Keratinocyte (primary cell): ENCODE results near the gene PTPRF. TPM values are rescaled to one million over a fixed set of nuclear protein-coding genes. Genes with fewer than 3 reads are reported as not detected.

Experiments
- DNase-seq: peaks from one replicate; pipeline ENCODE4 v3.0.0-alpha.2; 2011; ENCODE audit warnings: low read depth, missing footprints, low spot score
- FAIRE-seq: peaks from 2 replicates; lab custom pipeline; 2011; peaks lifted over from hg19 to GRCh38; lab: Jason Lieb, UNC
- H2AFZ ChIP-seq: 2 replicates; pipeline ENCODE4 v1.6.0; 2012; ENCODE audit warnings: low read length, control low read depth, inconsistent platforms; ENCODE audit not compliant: control insufficient read depth
- H3K27ac ChIP-seq: 2 replicates; pipeline ENCODE4 v1.5.1; 2011; ENCODE audit warnings: low read length; ENCODE audit not compliant: control insufficient read depth, insufficient read depth
- H3K27me3 ChIP-seq: 3 replicates; pipeline ENCODE4 v1.6.0; 2011; ENCODE audit warnings: low read length; ENCODE audit not compliant: control insufficient read depth, insufficient read depth; ENCODE audit errors: extremely low read depth
- H3K36me3 ChIP-seq, 2 experiments: 2 replicates in 1 of 2; 3 replicates in 1 of 2; pipeline ENCODE4 v1.5.1; 2011; ENCODE audit warnings: low read length in 2 of 2, mild to moderate bottlenecking in 1 of 2; ENCODE audit not compliant: control insufficient read depth in 2 of 2, insufficient read depth in 2 of 2; ENCODE audit errors: extremely low read depth in 1 of 2
- H3K4me1 ChIP-seq: 3 replicates; pipeline ENCODE4 v1.5.1; 2011; ENCODE audit warnings: low read length; ENCODE audit not compliant: control insufficient read depth, insufficient read depth; ENCODE audit errors: extremely low read depth
- H3K4me2 ChIP-seq: 3 replicates; pipeline ENCODE4 v1.6.0; 2011; ENCODE audit warnings: low read depth, low read length; ENCODE audit not compliant: control insufficient read depth, insufficient read depth; ENCODE audit errors: extremely low read depth
- H3K4me3 ChIP-seq, 3 experiments: fragments of 200-600 bp in 1 of 3; sonication (generic) in 1 of 3; 2 replicates in 2 of 3; 3 replicates in 1 of 3; pipeline ENCODE4 v1.5.1; 2011 to 2016; ENCODE audit warnings: low read length in 3 of 3, mild to moderate bottlenecking in 3 of 3, control low read depth in 2 of 3, inconsistent platforms in 1 of 3, low read depth in 1 of 3, mixed read lengths in 1 of 3, mixed run types in 1 of 3, moderate library complexity in 1 of 3; ENCODE audit not compliant: control insufficient read depth in 2 of 3, insufficient read depth in 2 of 3; ENCODE audit errors: extremely low read depth in 1 of 3
- H3K79me2 ChIP-seq: 2 replicates; pipeline ENCODE4 v1.6.0; 2012; ENCODE audit warnings: low read length; ENCODE audit not compliant: control insufficient read depth, insufficient read depth
- H3K9ac ChIP-seq: 3 replicates; pipeline ENCODE4 v1.6.0; 2011; ENCODE audit warnings: low read length; ENCODE audit not compliant: control insufficient read depth, insufficient read depth; ENCODE audit errors: extremely low read depth
- H3K9me1 ChIP-seq: 3 replicates; pipeline ENCODE4 v1.6.0; 2011; ENCODE audit warnings: low read length; ENCODE audit not compliant: control insufficient read depth, insufficient read depth; ENCODE audit errors: extremely low read depth
- H3K9me3 ChIP-seq: 2 replicates; pipeline ENCODE4 v1.5.1; 2012; ENCODE audit warnings: low read depth, low read length; ENCODE audit not compliant: control insufficient read depth
- H4K20me1 ChIP-seq: 3 replicates; pipeline ENCODE4 v1.6.0; 2011; ENCODE audit warnings: low read length; ENCODE audit not compliant: control insufficient read depth, insufficient read depth; ENCODE audit errors: extremely low read depth
- EZH2 ChIP-seq: IDR thresholded peaks from one replicate; pipeline ENCODE4 v1.6.1; 2012; ENCODE audit warnings: inconsistent platforms, mild to moderate bottlenecking, low read length, moderate library complexity
- dilution Hi-C: fragments of 300-500 bp; cut with MboI; formaldehyde crosslinking; loops from one replicate; pipeline ENCODE4 v1.7.0; 2020; ENCODE audit warnings: low sequenced_read_pairs; ENCODE audit not compliant: extremely low pct_ligation_motif_present
- polyA plus RNA-seq, 5 experiments: library from polyadenylated mRNA; depleted of rRNA in 3 of 5; stranded (reverse) in 3 of 5; stranded (forward) in 1 of 5; unstranded in 1 of 5; fragments of >200 nt; gene quantifications; 1 replicate in 1 of 5; 2 replicates in 3 of 5; 3 replicates in 1 of 5; pipeline versions ENCODE4 v1.2.1 to v1.2.3, GENCODE V29; 2011 to 2012; ENCODE audit warnings: missing spikeins in 2 of 5, low read depth in 1 of 5, low replicate concordance in 1 of 5
- TF ChIP-seq, protein P1 (sequence below), 3 experiments: IDR thresholded peaks in 1 of 3; conservative IDR thresholded peaks in 1 of 3; optimal IDR thresholded peaks in 1 of 3; 2 replicates in 2 of 3; 3 replicates in 1 of 3; pipeline versions ENCODE3 to v1.5.1; 2011; ENCODE audit warnings: low read length in 3 of 3, mild to moderate bottlenecking in 3 of 3, moderate library complexity in 2 of 3, control low read depth in 1 of 3, inconsistent platforms in 1 of 3; ENCODE audit not compliant: insufficient read depth in 2 of 3; ENCODE audit errors: extremely low read depth in 1 of 3

The PTPRF gene
- polyA plus RNA-seq, 1 donor (not counting 4 experiments of a cell fraction or from before 2014, with no cell fraction given), result 161 TPM

DNA sequence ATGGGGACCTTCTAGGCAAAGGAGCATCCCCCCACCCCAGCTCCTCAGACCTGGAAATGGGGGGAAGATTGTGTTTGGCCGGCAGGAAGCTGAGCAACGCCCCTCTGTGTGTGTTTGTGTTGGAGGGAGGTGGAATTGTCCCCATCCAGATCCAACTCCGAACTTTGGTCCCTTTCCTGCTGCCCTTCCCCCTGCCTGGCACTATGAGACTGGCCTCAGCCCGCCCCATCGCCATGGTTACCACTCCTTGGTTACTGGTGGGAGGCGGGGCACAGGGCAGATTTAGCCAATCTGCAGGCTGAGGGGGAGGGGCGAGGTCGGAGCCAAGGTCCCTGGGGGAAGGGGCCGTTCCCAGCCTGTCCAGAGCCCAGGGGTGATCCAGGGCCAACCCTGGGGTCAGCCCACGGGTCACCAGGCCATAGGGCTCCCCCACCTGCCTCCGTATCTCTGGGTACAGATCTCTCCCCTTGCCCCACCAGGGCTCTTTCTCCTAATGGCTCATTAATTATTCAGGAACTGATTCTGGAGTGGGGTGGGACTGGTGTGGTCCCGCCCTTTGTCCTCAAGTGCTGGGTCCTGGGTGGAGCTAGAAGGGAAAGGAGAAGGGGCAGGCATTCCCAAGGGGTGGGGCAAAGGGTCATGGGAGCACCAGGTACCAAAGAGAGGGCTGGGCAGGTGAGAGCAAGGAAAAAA lies 15.2 kb downstream of the PTPRF start:
- Histone ChIP-seq H3K27me3 (no peaks in the 10 kb centered on the region), H3K4me3 (no peak overlapping the region), H3K27ac (peak overlapping the region; percentile 40), H3K9me1 (peaks cover 22% of the 10 kb centered on the region), H3K4me1 (peaks cover 63% of the 10 kb centered on the region), H3K79me2 (peaks cover 82% of the 10 kb centered on the region), H2AFZ (no peak overlapping the region), H3K4me2 (no peak overlapping the region), H3K9me3 (no peaks in the 10 kb centered on the region), H4K20me1 (peaks cover 10% of the 10 kb centered on the region), H3K9ac (peak overlapping the region; percentile 3), H3K36me3 (peaks cover 37% of the 10 kb centered on the region in 2 experiments)
- DNase-seq (no peak), FAIRE-seq (no peak)
- TF ChIP-seq, protein P1, sequence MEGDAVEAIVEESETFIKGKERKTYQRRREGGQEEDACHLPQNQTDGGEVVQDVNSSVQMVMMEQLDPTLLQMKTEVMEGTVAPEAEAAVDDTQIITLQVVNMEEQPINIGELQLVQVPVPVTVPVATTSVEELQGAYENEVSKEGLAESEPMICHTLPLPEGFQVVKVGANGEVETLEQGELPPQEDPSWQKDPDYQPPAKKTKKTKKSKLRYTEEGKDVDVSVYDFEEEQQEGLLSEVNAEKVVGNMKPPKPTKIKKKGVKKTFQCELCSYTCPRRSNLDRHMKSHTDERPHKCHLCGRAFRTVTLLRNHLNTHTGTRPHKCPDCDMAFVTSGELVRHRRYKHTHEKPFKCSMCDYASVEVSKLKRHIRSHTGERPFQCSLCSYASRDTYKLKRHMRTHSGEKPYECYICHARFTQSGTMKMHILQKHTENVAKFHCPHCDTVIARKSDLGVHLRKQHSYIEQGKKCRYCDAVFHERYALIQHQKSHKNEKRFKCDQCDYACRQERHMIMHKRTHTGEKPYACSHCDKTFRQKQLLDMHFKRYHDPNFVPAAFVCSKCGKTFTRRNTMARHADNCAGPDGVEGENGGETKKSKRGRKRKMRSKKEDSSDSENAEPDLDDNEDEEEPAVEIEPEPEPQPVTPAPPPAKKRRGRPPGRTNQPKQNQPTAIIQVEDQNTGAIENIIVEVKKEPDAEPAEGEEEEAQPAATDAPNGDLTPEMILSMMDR (optimal IDR thresholded peaks at IDR 0.05 in 1 of 3, IDR thresholded peaks at IDR 0.05 in 1 of 3, conservative IDR thresholded peaks at IDR 0.05 in 1 of 3; ENCODE audit: extremely low read depth in 1 of 3, insufficient read depth in 2 of 3, low read length in 3 of 3), result no peak
- TF ChIP-seq EZH2, result no peak
- dilution Hi-C loops, result no loop called here

DNA sequence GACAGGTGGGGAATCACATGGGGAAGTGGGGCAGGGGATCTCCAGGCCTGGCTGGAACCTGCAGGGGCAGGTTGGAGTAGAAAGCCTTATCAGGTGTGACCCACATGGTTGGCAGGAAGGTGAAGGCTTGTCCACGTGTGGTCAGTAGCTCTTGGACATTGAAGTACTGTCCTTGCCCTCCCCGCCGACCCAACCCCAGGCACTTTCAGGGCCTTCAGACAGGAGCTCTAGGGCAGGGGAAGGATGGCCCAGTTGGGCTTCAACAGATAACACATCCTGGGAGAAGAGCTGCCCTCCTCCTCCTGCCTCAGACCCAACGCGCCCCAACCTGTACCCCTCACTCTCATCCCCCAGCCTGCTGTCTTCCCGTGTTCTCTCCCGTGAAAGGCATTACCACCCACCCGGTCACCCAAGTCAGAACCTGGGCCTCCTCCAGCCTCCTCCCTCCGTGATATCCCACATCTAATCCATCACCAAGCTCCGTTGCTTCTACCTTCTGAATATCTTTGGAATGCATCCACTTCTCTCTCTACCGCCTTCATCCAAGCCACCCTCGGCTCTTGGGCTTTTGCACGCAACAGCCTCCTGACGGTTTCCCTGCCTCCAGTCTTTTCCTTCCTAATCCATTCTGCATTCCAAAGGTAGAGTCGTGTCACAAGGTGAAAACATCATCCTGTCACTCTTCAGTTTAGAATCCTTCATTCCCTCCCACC lies 15.9 kb downstream of the PTPRF start:
- no peaks in the 10 kb centered on the region for H3K9me3 ChIP-seq
- H3K36me3 ChIP-seq, result peaks cover 36 to 40% of the 10 kb centered on the region in 2 experiments
- dilution Hi-C loops, result no loop called here
- no peak overlapping the region for H3K9ac ChIP-seq
- peaks cover 10% of the 10 kb centered on the region for H4K20me1 ChIP-seq
- H3K27me3 ChIP-seq, result no peaks in the 10 kb centered on the region
- H3K4me2 ChIP-seq, result no peak overlapping the region
- DNase-seq (no peak), FAIRE-seq (peak; percentile 26)
- peaks cover 67% of the 10 kb centered on the region for H3K4me1 ChIP-seq
- H3K4me3 ChIP-seq, result no peak overlapping the region
- TF ChIP-seq, protein P1 (optimal IDR thresholded peaks at IDR 0.05 in 1 of 3, IDR thresholded peaks at IDR 0.05 in 1 of 3, conservative IDR thresholded peaks at IDR 0.05 in 1 of 3; ENCODE audit: extremely low read depth in 1 of 3, insufficient read depth in 2 of 3, low read length in 3 of 3), result no peak
- TF ChIP-seq EZH2, result no peak
- H2AFZ ChIP-seq, result no peak overlapping the region
- peaks cover 22% of the 10 kb centered on the region for H3K9me1 ChIP-seq
- H3K79me2 ChIP-seq, result peaks cover 85% of the 10 kb centered on the region
- H3K27ac ChIP-seq, result no peak overlapping the region
